GM12801 (cell line): ENCODE results near the gene ASB2.

Experiments used
- TF ChIP-seq, protein P1 (sequence below): IDR thresholded peaks from one replicate; pipeline ENCODE4 v1.5.1; 2011; ENCODE audit warnings: control low read depth; ENCODE audit not compliant: insufficient read length; ENCODE audit errors: extremely low read depth

Gene ASB2

GRCh38 chr14:93959239-93960107 lies 16.9 kb downstream of the ASB2 start:
- TF ChIP-seq, protein P1, sequence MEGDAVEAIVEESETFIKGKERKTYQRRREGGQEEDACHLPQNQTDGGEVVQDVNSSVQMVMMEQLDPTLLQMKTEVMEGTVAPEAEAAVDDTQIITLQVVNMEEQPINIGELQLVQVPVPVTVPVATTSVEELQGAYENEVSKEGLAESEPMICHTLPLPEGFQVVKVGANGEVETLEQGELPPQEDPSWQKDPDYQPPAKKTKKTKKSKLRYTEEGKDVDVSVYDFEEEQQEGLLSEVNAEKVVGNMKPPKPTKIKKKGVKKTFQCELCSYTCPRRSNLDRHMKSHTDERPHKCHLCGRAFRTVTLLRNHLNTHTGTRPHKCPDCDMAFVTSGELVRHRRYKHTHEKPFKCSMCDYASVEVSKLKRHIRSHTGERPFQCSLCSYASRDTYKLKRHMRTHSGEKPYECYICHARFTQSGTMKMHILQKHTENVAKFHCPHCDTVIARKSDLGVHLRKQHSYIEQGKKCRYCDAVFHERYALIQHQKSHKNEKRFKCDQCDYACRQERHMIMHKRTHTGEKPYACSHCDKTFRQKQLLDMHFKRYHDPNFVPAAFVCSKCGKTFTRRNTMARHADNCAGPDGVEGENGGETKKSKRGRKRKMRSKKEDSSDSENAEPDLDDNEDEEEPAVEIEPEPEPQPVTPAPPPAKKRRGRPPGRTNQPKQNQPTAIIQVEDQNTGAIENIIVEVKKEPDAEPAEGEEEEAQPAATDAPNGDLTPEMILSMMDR: no peak

DNA sequence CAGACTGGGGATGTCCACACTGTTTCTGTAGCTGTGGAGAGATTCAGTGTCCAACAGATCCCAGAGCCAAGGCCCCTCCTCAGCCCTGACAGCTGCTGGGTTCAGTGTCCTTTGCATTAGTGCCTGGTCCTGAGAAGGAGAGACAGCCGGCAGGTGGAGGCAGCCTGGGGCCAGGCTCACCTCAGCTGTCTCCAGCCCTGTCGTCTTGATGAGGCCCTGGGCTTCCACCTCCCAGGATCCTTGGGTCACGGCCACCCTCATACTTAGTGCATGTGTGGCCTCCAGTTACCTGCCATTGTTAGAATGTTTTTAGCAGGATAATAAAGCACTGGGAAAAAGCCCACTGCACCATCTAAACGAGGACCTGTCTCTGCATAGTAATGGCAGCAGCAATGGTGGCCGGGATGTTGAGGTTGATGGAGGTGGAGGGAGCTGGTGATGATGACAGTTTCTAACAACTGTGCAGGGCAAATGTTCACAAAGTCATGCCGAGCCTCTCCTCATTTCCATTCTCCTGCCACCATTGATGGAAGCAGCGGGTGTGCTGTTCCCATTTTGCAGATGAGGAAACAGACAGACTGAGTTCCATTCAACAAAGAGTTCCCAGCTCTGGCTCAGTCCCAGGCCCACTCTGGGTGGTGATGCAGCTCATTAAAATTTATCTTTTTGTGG lies 17.7 kb downstream of the ASB2 start:
- TF ChIP-seq, protein P1: no peak

- TF ChIP-seq, protein P1: no peak
Measured at GRCh38 chr14:93957751-93958566, 18.4 kb downstream of the ASB2 start.

DNA sequence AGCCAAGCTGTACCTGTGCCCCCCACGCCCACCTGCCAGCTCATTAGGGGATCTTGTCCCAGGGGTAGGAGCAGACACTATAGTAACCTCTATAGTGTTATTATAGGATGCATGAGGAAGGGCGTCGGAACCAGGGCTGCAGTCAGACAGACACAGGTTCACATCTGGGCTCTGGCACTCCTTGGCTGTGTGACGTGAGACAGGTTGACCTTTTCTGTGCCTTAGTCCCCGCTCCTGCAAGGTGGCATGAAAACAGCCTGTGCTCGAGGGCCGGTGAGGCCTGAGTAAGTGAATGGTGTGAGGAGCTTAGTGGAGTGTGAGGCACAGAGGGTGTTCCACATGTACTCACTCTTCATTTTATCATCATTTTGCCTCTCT lies 19.0 kb downstream of the ASB2 start:
- TF ChIP-seq, protein P1: no peak

- TF ChIP-seq, protein P1: no peak
Measured at GRCh38 chr14:93956514-93957332, 19.6 kb downstream of the ASB2 start.

- TF ChIP-seq, protein P1: no peak
Measured at GRCh38 chr14:93955850-93956481, 20.4 kb downstream of the ASB2 start.
